HepG2 (cell line): Measurements from ENCODE around the gene PRKACA. TPM values are rescaled to one million over a fixed set of nuclear protein-coding genes. Genes with fewer than 3 reads are reported as not detected.

Experiments used
- CEBPB ChIP-seq: IDR thresholded peaks from 2 replicates; pipeline ENCODE4 v1.6.1; 2011; ENCODE audit warnings: low read depth, low read length, improper control_type of control experiment, borderline replicate concordance
- EZH2 ChIP-seq: conservative IDR thresholded peaks from 2 replicates; pipeline ENCODE4 v1.6.1; 2012; ENCODE audit warnings: mild to moderate bottlenecking, low read depth, low read length, moderate library complexity
- FOXP4 ChIP-seq: sonication (generic); formaldehyde crosslinking; IDR thresholded peaks from 2 replicates; pipeline ENCODE4 v1.4.0; 2020; ENCODE audit warnings: missing genetic modification reagents
- GFI1 ChIP-seq: sonication (generic); formaldehyde crosslinking; IDR thresholded peaks from 2 replicates; pipeline ENCODE4 v1.5.0; 2020; ENCODE audit warnings: missing genetic modification reagents, mild to moderate bottlenecking, borderline replicate concordance
- IRX3 ChIP-seq: sonication (generic); formaldehyde crosslinking; IDR thresholded peaks from 2 replicates; pipeline ENCODE4 v1.8.1; 2023; ENCODE audit warnings: mild to moderate bottlenecking, low read depth, missing genetic modification reagents, borderline replicate concordance
- KDM5A ChIP-seq: fragments of 200-600 bp; sonication (generic); IDR thresholded peaks from 2 replicates; pipeline ENCODE4 v1.7.0; 2018; ENCODE audit warnings: antibody characterized with exemption, mild to moderate bottlenecking, low read length, borderline replicate concordance
- KMT2B ChIP-seq: IDR thresholded peaks from 2 replicates; pipeline ENCODE4 v1.6.1; 2016; ENCODE audit warnings: missing genetic modification reagents, missing compliant biosample characterization
- MXD1 ChIP-seq: sonication (generic); formaldehyde crosslinking; IDR thresholded peaks from 2 replicates; pipeline ENCODE4 v1.4.0; 2020; ENCODE audit warnings: mild to moderate bottlenecking, missing genetic modification reagents
- NCOA2 ChIP-seq: sonication (generic); formaldehyde crosslinking; IDR thresholded peaks from 2 replicates; pipeline ENCODE4 v1.8.0; 2022; ENCODE audit warnings: inconsistent platforms
- RXRA ChIP-seq: sonication (generic); formaldehyde crosslinking; IDR thresholded peaks from 2 replicates; pipeline ENCODE4 v1.5.1; 2020; ENCODE audit warnings: missing genetic modification reagents
- TRIM22 ChIP-seq: fragments of 450-650 bp; IDR thresholded peaks from 2 replicates; pipeline ENCODE4 v1.6.1; 2017
- ZBTB2 ChIP-seq: sonication (generic); formaldehyde crosslinking; IDR thresholded peaks from 2 replicates; pipeline ENCODE4 v1.8.0; 2022; ENCODE audit warnings: low read depth, missing genetic modification reagents
- ZBTB37 ChIP-seq: sonication (generic); formaldehyde crosslinking; IDR thresholded peaks from 2 replicates; pipeline ENCODE4 v1.4.0; 2020; ENCODE audit warnings: mild to moderate bottlenecking, missing genetic modification reagents
- ZNF180 ChIP-seq: sonication (generic); formaldehyde crosslinking; IDR thresholded peaks from 2 replicates; pipeline ENCODE4 v1.4.0; 2020; ENCODE audit warnings: low read depth, missing genetic modification reagents, borderline replicate concordance
- ZNF446 ChIP-seq: sonication (generic); formaldehyde crosslinking; IDR thresholded peaks from 2 replicates; pipeline ENCODE4 v1.5.0; 2020; ENCODE audit warnings: mild to moderate bottlenecking, missing genetic modification reagents
- ZNF501 ChIP-seq: sonication (generic); formaldehyde crosslinking; IDR thresholded peaks from 2 replicates; pipeline ENCODE4 v1.5.1; 2020; ENCODE audit warnings: mild to moderate bottlenecking, moderate library complexity, missing genetic modification reagents
- ZNF512 ChIP-seq: sonication (generic); formaldehyde crosslinking; IDR thresholded peaks from 2 replicates; pipeline ENCODE4 v1.4.0; 2020; ENCODE audit warnings: mild to moderate bottlenecking, missing genetic modification reagents
- ZNF546 ChIP-seq: sonication (generic); formaldehyde crosslinking; conservative IDR thresholded peaks from 2 replicates; pipeline ENCODE4 v1.8.1; 2023; ENCODE audit warnings: mild to moderate bottlenecking, missing genetic modification reagents
- ZNF605 ChIP-seq: sonication (generic); formaldehyde crosslinking; IDR thresholded peaks from 2 replicates; pipeline ENCODE4 v1.8.0; 2022; ENCODE audit warnings: mild to moderate bottlenecking, missing genetic modification reagents
- ZNF788 ChIP-seq: sonication (generic); formaldehyde crosslinking; IDR thresholded peaks from 2 replicates; pipeline ENCODE4 v1.5.0; 2020; ENCODE audit warnings: mild to moderate bottlenecking, missing genetic modification reagents, borderline replicate concordance
- polyA plus RNA-seq, 8 experiments: library from polyadenylated mRNA; depleted of rRNA in 3 of 8; stranded (reverse) in 7 of 8; unstranded in 1 of 8; fragments of >200 nt; fragmentation: Illumina TruSeq in 4 of 8; extraction: Trizol in 4 of 8; gene quantifications; 2 replicates each; pipeline versions ENCODE4 v1.2.1 to v1.2.3, GENCODE V29; 2011 to 2016; ENCODE audit warnings: low read depth in 4 of 8, missing spikeins in 1 of 8, mixed read lengths in 1 of 8; ENCODE audit not compliant: insufficient read depth in 1 of 8
- total RNA-seq, 5 experiments: library from RNA; depleted of rRNA; stranded (reverse); fragments of >200 nt; fragmentation: Illumina TruSeq; extraction: Trizol; gene quantifications; 2 replicates each; pipeline ENCODE4 v1.2.3, GENCODE V29; 2016; ENCODE audit warnings: low read depth in 1 of 5

Gene PRKACA
- total and polyA plus RNA-seq, 2 of the 13 experiments (the other 11 are each of a cell fraction or from before 2014, with no cell fraction given), result 11.0 to 18.2 TPM

GRCh38 chr19:14080887-14081796 lies 36.4 kb downstream of the PRKACA start (continued):
- TF ChIP-seq CEBPB, result peak; percentile 75; the same call in 1 of the 2 replicates
- no peak for TF ChIP-seq ZNF446 (CRISPR knock-in tag)
- TF ChIP-seq IRX3 (CRISPR knock-in tag), result no peak
- TF ChIP-seq ZNF512 (CRISPR knock-in tag), result no peak
- peak; percentile 80; the same call in 1 of the 2 replicates for TF ChIP-seq ZNF501
- no peak for TF ChIP-seq ZBTB37 (CRISPR knock-in tag)
- TF ChIP-seq MXD1 (CRISPR knock-in tag), result no peak
- TF ChIP-seq KMT2B (CRISPR knock-in tag), result peak; percentile 68
- peak; percentile 61 for TF ChIP-seq ZBTB2 (CRISPR knock-in tag)
- TF ChIP-seq NCOA2, result no peak
- TF ChIP-seq ZNF605 (CRISPR knock-in tag), result peak; percentile 10; the same call in 1 of the 2 replicates
- no peak for TF ChIP-seq ZNF180 (CRISPR knock-in tag)
- no peak for TF ChIP-seq ZNF788 (CRISPR knock-in tag)
- peak; percentile 83 for TF ChIP-seq KDM5A
- TF ChIP-seq TRIM22, result no peak
- TF ChIP-seq RXRA (CRISPR knock-in tag), result peak; percentile 46; the same call in 1 of the 2 replicates
- 0 out of 2 replicates have a peak, but pooled peaks have one; percentile 60 for TF ChIP-seq GFI1 (CRISPR knock-in tag)
- no peak for TF ChIP-seq ZNF546
- no peak for TF ChIP-seq EZH2
- peak; percentile 48; the same call in 1 of the 2 replicates for TF ChIP-seq FOXP4
